GM12878 (cell line): ENCODE measurements around the gene PON3. TPM values are rescaled to one million over a fixed set of nuclear protein-coding genes. Genes with fewer than 3 reads are reported as not detected.

Source experiments
- ATAC-seq: fragments of 200-7000 bp; cut with Tn5 transposase; 3 replicates; pipeline ENCODE4 v1.9.1; 2020; ENCODE audit warnings: mild to moderate bottlenecking, moderate library complexity
- BruUV-seq: library from RNA; stranded (reverse); fragments of 400-500 nt; replicated peaks from 2 replicates; lab custom pipeline; 2021; lab: Mats Ljungman, UMichigan
- CTCF ChIA-PET: fragments of 300-600 bp; sonication (Branson Sonifier 250); formaldehyde crosslinking; extraction: SDS; loops from one replicate; lab custom pipeline; 2021; ENCODE audit warnings: inconsistent platforms; lab: Yijun Ruan, JAX
- POLR2A ChIA-PET: fragments of 350-600 bp; formaldehyde crosslinking; extraction: SDS; loops from one replicate; lab custom pipeline; 2021; ENCODE audit warnings: inconsistent platforms; lab: Charles Lee
- RAD21 ChIA-PET: fragments of 300-600 bp; sonication (Branson Sonifier 250); formaldehyde crosslinking; loops from one replicate; lab custom pipeline; 2023; ENCODE audit warnings: antibody characterized with exemption; ENCODE audit not compliant: unreplicated experiment; lab: Charles Lee
- SMC1A ChIA-PET: fragments of 300-600 bp; sonication (Branson Sonifier 250); formaldehyde crosslinking; loops from one replicate; lab custom pipeline; 2023; ENCODE audit not compliant: unreplicated experiment, uncharacterized antibody; lab: Charles Lee
- DNase-seq: peaks from one replicate; pipeline ENCODE4 v3.0.0-alpha.2; 2011; ENCODE audit warnings: low read depth, low spot score
- FAIRE-seq: peaks from 3 replicates; lab custom pipeline; 2011; peaks lifted over from hg19 to GRCh38; lab: Jason Lieb, UNC
- H2AFZ ChIP-seq: 2 replicates; pipeline ENCODE4 v1.6.0; 2011; ENCODE audit warnings: low read depth, low read length, control low read depth; ENCODE audit not compliant: control insufficient read depth
- H3K27ac ChIP-seq: 2 replicates; pipeline ENCODE4 v1.5.1; 2011; ENCODE audit warnings: control low read depth; ENCODE audit not compliant: control insufficient read depth, insufficient read depth
- H3K27me3 ChIP-seq, 2 experiments: replicated peaks in 1 of 2; 2 replicates each; pipeline versions ENCODE4 v1.6.0 to v1.6.1; 2011; ENCODE audit warnings: low read length in 1 of 2; ENCODE audit not compliant: control insufficient read depth in 2 of 2, insufficient read depth in 2 of 2
- H3K36me3 ChIP-seq, 2 experiments: 2 replicates each; pipeline ENCODE4 v1.5.1; 2011; ENCODE audit warnings: low read length in 1 of 2; ENCODE audit not compliant: control insufficient read depth in 2 of 2, insufficient read depth in 2 of 2
- H3K4me1 ChIP-seq: 2 replicates; pipeline ENCODE4 v1.6.1; 2011; ENCODE audit warnings: mild to moderate bottlenecking, low read length, moderate library complexity, mixed read lengths; ENCODE audit not compliant: control insufficient read depth, insufficient read depth
- H3K4me2 ChIP-seq: 2 replicates; pipeline ENCODE4 v1.6.0; 2011; ENCODE audit warnings: control low read depth; ENCODE audit not compliant: control insufficient read depth, insufficient read depth
- H3K4me3 ChIP-seq: fragments of 200-600 bp; sonication (generic); 2 replicates; pipeline ENCODE4 v1.5.1; 2016
- H3K79me2 ChIP-seq: 2 replicates; pipeline ENCODE4 v1.6.0; 2011; ENCODE audit warnings: low read length; ENCODE audit not compliant: control insufficient read depth, insufficient read depth
- H3K9ac ChIP-seq: 2 replicates; pipeline ENCODE4 v1.8.0; 2011; ENCODE audit warnings: low read length, control low read depth, mixed read lengths; ENCODE audit not compliant: control insufficient read depth, insufficient read depth
- H3K9me3 ChIP-seq: replicated peaks from 3 replicates; pipeline ENCODE4 v1.5.1; 2011; ENCODE audit warnings: mild to moderate bottlenecking, low read length; ENCODE audit not compliant: control insufficient read depth, insufficient read depth
- H4K20me1 ChIP-seq: 2 replicates; pipeline ENCODE4 v1.6.0; 2011; ENCODE audit not compliant: control insufficient read depth, insufficient read depth
- BCL11A ChIP-seq: IDR thresholded peaks from 2 replicates; pipeline ENCODE4 v1.6.1; 2011; ENCODE audit warnings: low read depth, low read length
- BHLHE40 ChIP-seq, 2 experiments: fragments of 450-650 bp in 1 of 2; IDR thresholded peaks; 2 replicates each; pipeline ENCODE4 v1.6.1; 2011 to 2017; ENCODE audit warnings: low read depth in 2 of 2, borderline replicate concordance in 1 of 2, improper control_type of control experiment in 1 of 2, low read length in 1 of 2, mild to moderate bottlenecking in 1 of 2
- ESRRA ChIP-seq: IDR thresholded peaks from 2 replicates; pipeline ENCODE4 v1.6.1; 2012; ENCODE audit warnings: mild to moderate bottlenecking, low read length, improper control_type of control experiment
- HCFC1 ChIP-seq: fragments of 150-350 bp; IDR thresholded peaks from 2 replicates; pipeline ENCODE4 v1.6.1; 2014; ENCODE audit warnings: low read length
- HSF1 ChIP-seq: fragments of 150-350 bp; IDR thresholded peaks from 2 replicates; pipeline ENCODE4 v1.6.1; 2014; ENCODE audit warnings: mild to moderate bottlenecking, low read depth, low read length
- KDM1A ChIP-seq: fragments of 200-600 bp; sonication (generic); IDR thresholded peaks from 2 replicates; pipeline ENCODE4 v1.6.1; 2016; ENCODE audit warnings: borderline replicate concordance
- MLLT1 ChIP-seq: fragments of 450-650 bp; IDR thresholded peaks from 2 replicates; pipeline ENCODE4 v1.6.1; 2016; ENCODE audit warnings: mild to moderate bottlenecking
- NBN ChIP-seq: fragments of 450-650 bp; IDR thresholded peaks from 2 replicates; pipeline ENCODE4 v1.6.1; 2016
- NFIC ChIP-seq: IDR thresholded peaks from 2 replicates; pipeline ENCODE4 v1.6.1; 2012; ENCODE audit warnings: low read depth, mild to moderate bottlenecking, inconsistent platforms, low read length, moderate library complexity
- NR2C1 ChIP-seq: fragments of 450-650 bp; IDR thresholded peaks from 2 replicates; pipeline ENCODE4 v1.6.1; 2017; ENCODE audit warnings: antibody characterized with exemption, mild to moderate bottlenecking, moderate library complexity
- POLR2A ChIP-seq: IDR thresholded peaks from 2 replicates; pipeline ENCODE4 v1.6.1; 2011; ENCODE audit warnings: low read depth, mild to moderate bottlenecking, low read length
- TCF3 ChIP-seq: IDR thresholded peaks from 2 replicates; pipeline ENCODE4 v1.6.1; 2012; ENCODE audit warnings: low read depth, mild to moderate bottlenecking, low read length, borderline replicate concordance; ENCODE audit not compliant: insufficient read depth
- WGBS: methylation state at CpG from one replicate; pipeline ENCODE4 v1.1.6; 2016; ENCODE audit warnings: low lambda C conversion rate; ENCODE audit not compliant: insufficient replicate concordance, insufficient coverage; ENCODE audit errors: missing lambda C conversion rate; 5-methylcytosine and 5-hydroxymethylcytosine counted together
- in situ Hi-C: fragments of 300-500 bp; cut with MboI; formaldehyde crosslinking; loops from 9 replicates; pipeline ENCODE4 v1.14.3; 2018; ENCODE audit warnings: mixed read lengths
- intact Hi-C: fragments of 100-400 bp; cut with micrococcal nuclease; formaldehyde crosslinking; loops from one replicate; pipeline ENCODE4 v1.14.2; 2022; ENCODE audit not compliant: unreplicated experiment
- polyA plus RNA-seq, 11 experiments: library from polyadenylated mRNA; depleted of rRNA in 4 of 11; unstranded in 6 of 11; stranded (reverse) in 5 of 11; fragments of >200 nt; fragmentation: Nextera tagmentation in 4 of 11; fragmentation: Illumina TruSeq in 1 of 11; extraction: Ambion mirVana in 4 of 11; extraction: Trizol in 1 of 11; gene quantifications; 1 replicate in 1 of 11; 2 replicates in 10 of 11; pipeline versions ENCODE4 v1.2.1 to v1.2.3, GENCODE V29; 2011 to 2016; ENCODE audit warnings: inconsistent platforms in 2 of 11, missing spikeins in 2 of 11, low read depth in 1 of 11
- total RNA-seq, 4 experiments: library from RNA; depleted of rRNA in 3 of 4; stranded (reverse); fragments of >200 nt in 3 of 4; fragmentation: Illumina TruSeq in 1 of 4; extraction: Trizol in 1 of 4; gene quantifications; 2 replicates each; pipeline versions ENCODE4 v1.2.1 to v1.2.3, GENCODE V29; 2013 to 2021

The PON3 gene
- total and polyA plus RNA-seq, 10 of the 15 experiments (the other 5 are each of a cell fraction or from before 2014, with no cell fraction given) = 0.45 to 2.0 (median 0.91) TPM

GRCh38 chr7:95330961-95331337 is 65.2 kb downstream of the PON3 start:
- ChIA-PET CTCF (interaction anchor here (0.9 kb wide), 1 partner anchor 22 kb away, joined by 3 read pairs; no protein-coding TSS in a partner anchor), RAD21 (interaction anchor here (1.4 to 1.9 kb wide), 2 partner anchors 14 to 146 kb away, joined by 3 to 8 read pairs; no protein-coding TSS in a partner anchor), POLR2A (no interaction called here), SMC1A (interaction anchor here (0.6 to 3.3 kb wide), 11 partner anchors 14 to 148 kb away, joined by 3 to 12 read pairs (median 4); no protein-coding TSS in a partner anchor)
- ATAC-seq (peak; percentile 50), DNase-seq (no peak), FAIRE-seq (no peak)
- Histone ChIP-seq H3K27me3 (no peaks in the 10 kb centered on the region), H3K4me2 (peak overlapping the region; percentile 69), H3K4me1 (peaks cover 3% of the 10 kb centered on the region), H3K4me3 (no peak overlapping the region), H3K9me3 (no peaks in the 10 kb centered on the region; the same call in 2 of the 3 replicates), H4K20me1 (no peaks in the 10 kb centered on the region), H3K79me2 (no peaks in the 10 kb centered on the region), H3K27ac (no peak overlapping the region), H3K9ac (no peak overlapping the region; the same call in 1 of the 2 replicates), H2AFZ (peak overlapping the region; percentile 93), H3K36me3 (no peaks in the 10 kb centered on the region)
- in situ Hi-C loops (no loop called here), intact Hi-C loops (no loop called here)
- no TSS peak for BruUV-seq
- 93% methylated on average over 1 of the region's 1 CpG for WGBS
- 0 out of 2 replicates have a peak, but pooled peaks have one; percentile 2 for TF ChIP-seq NFIC
- TF ChIP-seq BHLHE40 (IDR thresholded peaks at IDR 0.05; ENCODE audit: borderline replicate concordance in 1 of 2, low read depth in 2 of 2, low read length in 1 of 2) = no peak
- TF ChIP-seq POLR2A = no peak
- TF ChIP-seq HCFC1 = no peak
- no peak for TF ChIP-seq BCL11A
- TF ChIP-seq TCF3 = no peak
- 0 out of 2 replicates have a peak, but pooled peaks have one; percentile 39 for TF ChIP-seq NBN
- no peak for TF ChIP-seq KDM1A
- TF ChIP-seq ESRRA = no peak
- TF ChIP-seq NR2C1 = no peak
- no peak for TF ChIP-seq HSF1
- no peak for TF ChIP-seq MLLT1
